ENCODE measurements around the gene LCLAT1.

GRCh38 chr2:30656079-30656478, 209.0 kb downstream of the LCLAT1 start:
- TF ChIP-seq POLR2AphosphoS5 (IDR thresholded peaks at IDR 0.05; ENCODE audit: low read depth, low read length) (no peak), TAF1 (IDR thresholded peaks at IDR 0.05; ENCODE audit: borderline replicate concordance, insufficient read depth, low read length) (no peak), REST (IDR thresholded peaks at IDR 0.05; ENCODE audit: insufficient read depth in 1 of 2, low read depth in 2 of 2, low read length in 2 of 2) (no peak), SIN3A (IDR thresholded peaks at IDR 0.05; ENCODE audit: borderline replicate concordance, insufficient read depth, low read length) (no peak)
